NOMO-1 treated with dmso at 0.1 percent for 144 hours (cell line): Measurements from ENCODE around the gene PSME4.
"Not testable (repeated sequence)": the region's sequence is repeated elsewhere in the genome, so short reads cannot be mapped to it uniquely, and the experiment has no call there.

ENCODE experiments used
- DNase-seq: peaks from one replicate; lab custom pipeline; 2025; ENCODE audit not compliant: unreplicated experiment; lab: John Stamatoyannopoulos, UW

The PSME4 gene

GRCh38 chr2:53896864-53897263 is 73.9 kb downstream of the PSME4 start:
- DNase-seq, result no peak

- DNase-seq, result no peak
These were observed 84.2 kb downstream of the PSME4 start for GRCh38 chr2:53886406-53887280.

GRCh38 chr2:53884883-53885282 is 85.9 kb downstream of the PSME4 start:
- DNase-seq, result no peak

GRCh38 chr2:53881986-53882385 is 88.8 kb downstream of the PSME4 start:
- no peak for DNase-seq

GRCh38 chr2:53881360-53881759 is 89.4 kb downstream of the PSME4 start:
- DNase-seq, result no peak

- no peak for DNase-seq
These were observed 90.0 kb downstream of the PSME4 start for GRCh38 chr2:53880756-53881155.

- DNase-seq, result no peak
These were observed 93.2 kb downstream of the PSME4 start for GRCh38 chr2:53877556-53877955.

GRCh38 chr2:53877112-53877511 is 93.7 kb downstream of the PSME4 start:
- no peak for DNase-seq

GRCh38 chr2:53874401-53874950 is 96.3 kb downstream of the PSME4 start:
- no peak for DNase-seq

- DNase-seq, result no peak
These were observed 103.0 kb downstream of the PSME4 start for GRCh38 chr2:53867773-53868172.

- DNase-seq, result no peak
These were observed 103.6 kb downstream of the PSME4 start for GRCh38 chr2:53867169-53867568.

GRCh38 chr2:53865962-53866361 is 104.8 kb downstream of the PSME4 start:
- no peak for DNase-seq

GRCh38 chr2:53865264-53865663 is 105.5 kb downstream of the PSME4 start:
- no peak for DNase-seq

GRCh38 chr2:53863538-53864227 is 107.1 kb downstream of the PSME4 start:
- no peak for DNase-seq

- no peak for DNase-seq
These were observed 109.0 kb downstream of the PSME4 start for GRCh38 chr2:53861824-53862223.

- DNase-seq, result no peak
These were observed 111.3 kb downstream of the PSME4 start, which contains the start of gene GPR75 for GRCh38 chr2:53859206-53860181. Gene GPR75, minus strand, starts transcription at chr2:53859967. Its CDS starts 5,211 bp downstream, at chr2:53854756.

GRCh38 chr2:53856272-53856671 is 114.5 kb downstream of the PSME4 start:
- no peak for DNase-seq

GRCh38 chr2:53854678-53855077 is 116.1 kb downstream of the PSME4 start:
- no peak for DNase-seq

GRCh38 chr2:53852532-53852931 is 118.3 kb downstream of the PSME4 start:
- no peak for DNase-seq

GRCh38 chr2:53851052-53851757 is 119.6 kb downstream of the PSME4 start:
- DNase-seq, result not testable (repeated sequence)
